Measurements from ENCODE around the gene KCNK13.

GRCh38 chr14:90114554-90114953, 52.8 kb downstream of the KCNK13 start:
- TF ChIP-seq CTCF (IDR thresholded peaks at IDR 0.05) (no peak), POLR2A (IDR thresholded peaks at IDR 0.05) (no peak)
